ENCODE data around the gene ADGRE3.

GRCh38 chr19:14580623-14581237 lies 93.9 kb downstream of the ADGRE3 start:
- TF ChIP-seq CTCF (IDR thresholded peaks at IDR 0.05): no peak
- no peak for TF ChIP-seq EZH2 (IDR thresholded peaks at IDR 0.05; ENCODE audit: borderline replicate concordance, insufficient read depth, low read depth, low read length, poor library complexity, severe bottlenecking)
